Peyer's patch (tissue), 4 donors: ENCODE data around the gene NGDN. TPM values are rescaled to one million over a fixed set of nuclear protein-coding genes. Genes with fewer than 3 reads are reported as not detected.

ENCODE experiments used
- DNase-seq, 3 donors: peaks; one replicate each; pipeline ENCODE4 v3.0.0-alpha.2; 2017 to 2019
- H3K27ac ChIP-seq, 4 donors: fragments of 200-600 bp; sonication (generic); one replicate each; pipeline ENCODE4 v1.5.1; 2016 to 2019
- H3K27me3 ChIP-seq, 2 donors: fragments of 200-600 bp; sonication (generic); one replicate each; pipeline ENCODE4 v1.5.1; 2019
- H3K36me3 ChIP-seq, 3 donors: fragments of 200-600 bp; sonication (generic); one replicate each; pipeline ENCODE4 v1.5.1; 2016 to 2019
- H3K4me1 ChIP-seq, 4 donors: fragments of 200-600 bp; sonication (generic); one replicate each; pipeline ENCODE4 v1.5.1; 2016 to 2019
- H3K4me3 ChIP-seq, 4 donors: fragments of 200-600 bp; sonication (generic); 1 replicate in 3 of 4; 2 replicates in 1 of 4; pipeline ENCODE4 v1.5.1; 2016 to 2019; ENCODE audit warnings: mild to moderate bottlenecking in 1 of 4
- H3K9me3 ChIP-seq, 4 donors: fragments of 200-600 bp; sonication (generic); one replicate each; pipeline ENCODE4 v1.5.1; 2016 to 2019; ENCODE audit warnings: mild to moderate bottlenecking in 1 of 4
- POLR2A ChIP-seq, 2 donors: fragments of 450-650 bp; IDR thresholded peaks; one replicate each; pipeline ENCODE4 v1.5.1; 2017; ENCODE audit warnings: antibody characterized with exemption in 2 of 2, mild to moderate bottlenecking in 2 of 2, moderate library complexity in 2 of 2
- total RNA-seq, 4 donors: library from RNA; depleted of rRNA; stranded (reverse); fragments of >200 nt; gene quantifications; one replicate each; pipeline ENCODE4 v1.1.0, GENCODE V29; 2016
- TF ChIP-seq, protein P1 (sequence below), 6 experiments: fragments of 450-650 bp in 4 of 6; fragments of 200-600 bp in 2 of 6; sonication (generic) in 1 of 6; IDR thresholded peaks; one replicate each; pipeline ENCODE4 v1.5.1; 2017 to 2019; ENCODE audit warnings: antibody characterized with exemption in 6 of 6, mild to moderate bottlenecking in 3 of 6, moderate library complexity in 1 of 6

The NGDN gene
- total RNA-seq, 4 donors from 2014 or later = 25.5 to 61.9 (median 35.4) TPM

DNA sequence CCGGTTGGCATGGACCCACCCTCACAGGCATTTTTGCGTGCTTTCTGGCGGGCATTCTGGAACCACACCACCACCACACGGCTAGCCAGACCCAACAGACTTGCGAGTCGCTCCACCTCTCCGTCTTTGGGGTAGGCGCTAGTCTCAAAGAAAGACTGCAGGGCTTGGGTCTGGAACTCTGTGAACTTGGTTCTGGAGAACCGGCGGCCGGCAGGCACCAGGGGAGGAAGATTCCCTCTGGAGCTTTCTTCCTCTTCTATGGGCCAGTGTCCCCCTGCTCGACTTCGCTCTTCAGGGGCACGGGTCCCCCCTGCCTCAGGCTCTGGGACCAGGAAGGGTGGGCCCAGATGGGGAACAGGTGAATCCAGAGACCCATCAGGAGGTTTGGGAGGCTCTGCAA is 55.5 kb downstream of the NGDN start:
- Histone ChIP-seq H3K9me3 (no peaks in the 10 kb centered on the region), H3K4me3 (no peak overlapping the region), H3K4me1 (no peaks in the 10 kb centered on the region), H3K36me3 (no peaks in the 10 kb centered on the region), H3K27ac (no peak overlapping the region), H3K27me3 (no peaks in the 10 kb centered on the region)
- DNase-seq = no peak
- TF ChIP-seq, protein P1, sequence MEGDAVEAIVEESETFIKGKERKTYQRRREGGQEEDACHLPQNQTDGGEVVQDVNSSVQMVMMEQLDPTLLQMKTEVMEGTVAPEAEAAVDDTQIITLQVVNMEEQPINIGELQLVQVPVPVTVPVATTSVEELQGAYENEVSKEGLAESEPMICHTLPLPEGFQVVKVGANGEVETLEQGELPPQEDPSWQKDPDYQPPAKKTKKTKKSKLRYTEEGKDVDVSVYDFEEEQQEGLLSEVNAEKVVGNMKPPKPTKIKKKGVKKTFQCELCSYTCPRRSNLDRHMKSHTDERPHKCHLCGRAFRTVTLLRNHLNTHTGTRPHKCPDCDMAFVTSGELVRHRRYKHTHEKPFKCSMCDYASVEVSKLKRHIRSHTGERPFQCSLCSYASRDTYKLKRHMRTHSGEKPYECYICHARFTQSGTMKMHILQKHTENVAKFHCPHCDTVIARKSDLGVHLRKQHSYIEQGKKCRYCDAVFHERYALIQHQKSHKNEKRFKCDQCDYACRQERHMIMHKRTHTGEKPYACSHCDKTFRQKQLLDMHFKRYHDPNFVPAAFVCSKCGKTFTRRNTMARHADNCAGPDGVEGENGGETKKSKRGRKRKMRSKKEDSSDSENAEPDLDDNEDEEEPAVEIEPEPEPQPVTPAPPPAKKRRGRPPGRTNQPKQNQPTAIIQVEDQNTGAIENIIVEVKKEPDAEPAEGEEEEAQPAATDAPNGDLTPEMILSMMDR (IDR thresholded peaks at IDR 0.05) = no peak
- TF ChIP-seq POLR2A (IDR thresholded peaks at IDR 0.05) = no peak

DNA sequence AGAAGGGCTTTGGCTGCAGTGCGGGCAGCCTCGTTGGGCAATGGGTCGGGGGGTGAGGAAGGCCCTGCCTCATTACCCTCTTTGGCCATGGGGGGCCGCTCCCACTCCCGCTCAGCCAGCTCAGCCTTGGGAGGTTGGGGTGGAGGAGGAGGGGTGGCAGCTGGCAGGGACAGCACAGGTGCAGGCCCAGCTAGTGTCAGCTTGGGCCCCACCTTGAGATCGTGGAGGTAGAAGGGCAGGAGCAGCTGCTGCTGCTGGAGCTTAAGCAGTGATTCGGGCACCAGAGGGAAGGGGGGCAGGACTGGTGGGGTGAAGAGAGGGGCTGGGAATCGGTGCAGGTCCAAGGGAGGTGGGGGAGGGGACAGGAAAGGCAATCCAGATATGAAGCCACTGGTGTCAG is 56.1 kb downstream of the NGDN start:
- H3K27me3 ChIP-seq = no peaks in the 10 kb centered on the region
- no peak for DNase-seq
- H3K27ac ChIP-seq = no peak overlapping the region
- H3K4me1 ChIP-seq = no peaks in the 10 kb centered on the region
- no peak overlapping the region for H3K4me3 ChIP-seq
- TF ChIP-seq, protein P1 (IDR thresholded peaks at IDR 0.05) = no peak
- TF ChIP-seq POLR2A (IDR thresholded peaks at IDR 0.05) = no peak
- H3K9me3 ChIP-seq = no peaks in the 10 kb centered on the region
- no peaks in the 10 kb centered on the region for H3K36me3 ChIP-seq

Other genes with a start within 250 kb of the NGDN start
- gene RNF212B, start 231.8 kb upstream of the NGDN start, total RNA-seq = not detected
- 10 to 100 TPM; 10.5 to 23.9 (median 15.0) TPM for gene HOMEZ, start 183.6 kb upstream of the NGDN start, total RNA-seq
- gene PPP1R3E, start 166.8 kb upstream of the NGDN start, total RNA-seq = 10 to 100 TPM; 16.5 to 39.2 (median 21.4) TPM
- gene BCL2L2, start 162.9 kb upstream of the NGDN start, total RNA-seq = 10 to 100 TPM; 29.9 to 43.1 (median 32.0) TPM
- 100 to 1,000 TPM in 3 of 4 donors, 10 to 100 TPM in 1; 79.3 to 149 (median 116) TPM for gene PABPN1, start 148.2 kb upstream of the NGDN start, total RNA-seq
- gene SLC22A17, start 116.8 kb upstream of the NGDN start, total RNA-seq = 10 to 100 TPM in 1 of 4 donors, 1 to 10 TPM in 3; 1.6 to 19.0 (median 5.2) TPM
- 1 to 10 TPM in 3 of 4 donors, not detected in 1; 2.1 to 4.4 (median 4.1) TPM for gene EFS, start 104.5 kb upstream of the NGDN start, total RNA-seq
- gene IL25, start 96.9 kb upstream of the NGDN start, total RNA-seq = not detected
- gene CMTM5, start 92.7 kb upstream of the NGDN start, total RNA-seq = not detected
- not detected for gene MYH6, start 61.4 kb upstream of the NGDN start, total RNA-seq
- gene MYH7, start 34.0 kb upstream of the NGDN start, total RNA-seq = under 1 TPM in 3 of 4 donors, not detected in 1; 0.18 to 0.40 (median 0.19) TPM
- gene ZFHX2, start 82.1 kb downstream of the NGDN start, total RNA-seq = 1 to 10 TPM in 2 of 4 donors, under 1 TPM in 2; 0.53 to 7.4 (median 1.0) TPM
- 10 to 100 TPM; 23.3 to 48.5 (median 37.6) TPM for gene THTPA, start 86.6 kb downstream of the NGDN start, total RNA-seq
- gene AP1G2, start 98.1 kb downstream of the NGDN start, total RNA-seq = 100 to 1,000 TPM; 175 to 369 (median 341) TPM
- 1 to 10 TPM in 2 of 4 donors, under 1 TPM in 1, not detected in 1; 0.85 to 8.3 (median 1.5) TPM for gene JPH4, start 109.1 kb downstream of the NGDN start, total RNA-seq
- not detected for gene DHRS2, start 166.7 kb downstream of the NGDN start, total RNA-seq